ENCODE measurements around the gene CDH8. TPM values are rescaled to one million over a fixed set of nuclear protein-coding genes. Genes with fewer than 3 reads are reported as not detected.

The CDH8 gene
- total and polyA plus RNA-seq, 4 donors = 0.02 to 3.1 (median 0.30) TPM

GRCh38 chr16:62058412-62058811, 22.2 kb upstream of the CDH8 start:
- Histone ChIP-seq H3K9me3 (ENCODE audit: control insufficient read depth in 4 of 4, insufficient read depth in 3 of 4, low read length in 3 of 4) (no peaks in the 10 kb centered on the region), H3K4me1 (ENCODE audit: control insufficient read depth in 5 of 5, insufficient read depth in 5 of 5, low read length in 5 of 5) (no peaks in the 10 kb centered on the region), H3K36me3 (ENCODE audit: control insufficient read depth in 4 of 4, insufficient read depth in 4 of 4, low read length in 4 of 4) (no peaks in the 10 kb centered on the region), H3K27ac (ENCODE audit: low read depth in 1 of 2, low read length in 1 of 2) (no peak overlapping the region), H3K27me3 (ENCODE audit: control insufficient read depth in 3 of 3, insufficient read depth in 3 of 3, low read length in 2 of 3) (no peaks in the 10 kb centered on the region), H3K9ac (ENCODE audit: insufficient read depth in 1 of 2, low read length in 2 of 2) (no peak overlapping the region), H3K4me3 (no peak overlapping the region)
- DNase-seq (no peak), ATAC-seq (ENCODE audit: insufficient read depth, low FRiP score) (no peak)
- no peak for TF ChIP-seq CTCF (IDR thresholded peaks at IDR 0.05; ENCODE audit: control extremely low read depth, extremely low read depth)
- WGBS, 2 donors = 82 to 83% methylated on average over 8 of the region's 8 CpGs

- Histone ChIP-seq H3K27ac (ENCODE audit: low read depth in 1 of 2, low read length in 1 of 2) (no peak overlapping the region), H3K27me3 (ENCODE audit: control insufficient read depth in 3 of 3, insufficient read depth in 3 of 3, low read length in 2 of 3) (peaks cover 0 to 2% (median 0%) of the 10 kb centered on the region in 3 donors), H3K9me3 (ENCODE audit: control insufficient read depth in 4 of 4, insufficient read depth in 3 of 4, low read length in 3 of 4) (peaks cover 0 to 1% (median 0%) of the 10 kb centered on the region in 4 donors), H3K9ac (ENCODE audit: insufficient read depth in 1 of 2, low read length in 2 of 2) (no peak overlapping the region), H3K4me1 (ENCODE audit: control insufficient read depth in 5 of 5, insufficient read depth in 5 of 5, low read length in 5 of 5) (no peaks in the 10 kb centered on the region), H3K4me3 (no peak overlapping the region), H3K36me3 (ENCODE audit: control insufficient read depth in 4 of 4, insufficient read depth in 4 of 4, low read length in 4 of 4) (no peaks in the 10 kb centered on the region)
- WGBS, 2 donors = 91 to 93% methylated on average over 4 of the region's 4 CpGs
- DNase-seq (no peak), ATAC-seq (ENCODE audit: insufficient read depth, low FRiP score) (no peak)
- TF ChIP-seq CTCF (IDR thresholded peaks at IDR 0.05; ENCODE audit: control extremely low read depth, extremely low read depth) = no peak
These were observed 15.7 kb upstream of the CDH8 start for GRCh38 chr16:62051942-62052341.

GRCh38 chr16:62050793-62051192, 14.6 kb upstream of the CDH8 start:
- Histone ChIP-seq H3K9ac (ENCODE audit: insufficient read depth in 1 of 2, low read length in 2 of 2) (no peak overlapping the region), H3K27ac (ENCODE audit: low read depth in 1 of 2, low read length in 1 of 2) (no peak overlapping the region), H3K4me3 (no peak overlapping the region), H3K36me3 (ENCODE audit: control insufficient read depth in 4 of 4, insufficient read depth in 4 of 4, low read length in 4 of 4) (no peaks in the 10 kb centered on the region), H3K27me3 (ENCODE audit: control insufficient read depth in 3 of 3, insufficient read depth in 3 of 3, low read length in 2 of 3) (peaks cover 0 to 2% (median 0%) of the 10 kb centered on the region in 3 donors), H3K9me3 (ENCODE audit: control insufficient read depth in 4 of 4, insufficient read depth in 3 of 4, low read length in 3 of 4) (peaks cover 0 to 1% (median 0%) of the 10 kb centered on the region in 4 donors), H3K4me1 (ENCODE audit: control insufficient read depth in 5 of 5, insufficient read depth in 5 of 5, low read length in 5 of 5) (no peaks in the 10 kb centered on the region)
- WGBS, 2 donors = 33 to 40% methylated on average over 3 of the region's 3 CpGs
- no peak for TF ChIP-seq CTCF (IDR thresholded peaks at IDR 0.05; ENCODE audit: control extremely low read depth, extremely low read depth)
- DNase-seq (no peak), ATAC-seq (ENCODE audit: insufficient read depth, low FRiP score) (no peak)

- peaks cover 0 to 1% (median 0%) of the 10 kb centered on the region in 4 donors for H3K9me3 ChIP-seq (ENCODE audit: control insufficient read depth in 4 of 4, insufficient read depth in 3 of 4, low read length in 3 of 4)
- H3K36me3 ChIP-seq (ENCODE audit: control insufficient read depth in 4 of 4, insufficient read depth in 4 of 4, low read length in 4 of 4) = no peaks in the 10 kb centered on the region
- WGBS, 2 donors = 87 to 90% methylated on average over 1 of the region's 1 CpG
- no peak overlapping the region for H3K9ac ChIP-seq (ENCODE audit: insufficient read depth in 1 of 2, low read length in 2 of 2)
- H3K27ac ChIP-seq (ENCODE audit: low read depth in 1 of 2, low read length in 1 of 2) = no peak overlapping the region
- no peak for DNase-seq
- no peak overlapping the region for H3K4me3 ChIP-seq
- H3K4me1 ChIP-seq (ENCODE audit: control insufficient read depth in 5 of 5, insufficient read depth in 5 of 5, low read length in 5 of 5) = no peaks in the 10 kb centered on the region
- no peak for ATAC-seq (ENCODE audit: insufficient read depth, low FRiP score)
- peaks cover 0 to 2% (median 0%) of the 10 kb centered on the region in 3 donors for H3K27me3 ChIP-seq (ENCODE audit: control insufficient read depth in 3 of 3, insufficient read depth in 3 of 3, low read length in 2 of 3)
- TF ChIP-seq CTCF (IDR thresholded peaks at IDR 0.05; ENCODE audit: control extremely low read depth, extremely low read depth) = no peak
These were observed 10.6 kb upstream of the CDH8 start for GRCh38 chr16:62046801-62047200.
